Measurements from ENCODE around the gene AJM1.
A peak's percentile ranks its signal among the peaks of the same experiment; 100 is the strongest.

The AJM1 gene

DNA sequence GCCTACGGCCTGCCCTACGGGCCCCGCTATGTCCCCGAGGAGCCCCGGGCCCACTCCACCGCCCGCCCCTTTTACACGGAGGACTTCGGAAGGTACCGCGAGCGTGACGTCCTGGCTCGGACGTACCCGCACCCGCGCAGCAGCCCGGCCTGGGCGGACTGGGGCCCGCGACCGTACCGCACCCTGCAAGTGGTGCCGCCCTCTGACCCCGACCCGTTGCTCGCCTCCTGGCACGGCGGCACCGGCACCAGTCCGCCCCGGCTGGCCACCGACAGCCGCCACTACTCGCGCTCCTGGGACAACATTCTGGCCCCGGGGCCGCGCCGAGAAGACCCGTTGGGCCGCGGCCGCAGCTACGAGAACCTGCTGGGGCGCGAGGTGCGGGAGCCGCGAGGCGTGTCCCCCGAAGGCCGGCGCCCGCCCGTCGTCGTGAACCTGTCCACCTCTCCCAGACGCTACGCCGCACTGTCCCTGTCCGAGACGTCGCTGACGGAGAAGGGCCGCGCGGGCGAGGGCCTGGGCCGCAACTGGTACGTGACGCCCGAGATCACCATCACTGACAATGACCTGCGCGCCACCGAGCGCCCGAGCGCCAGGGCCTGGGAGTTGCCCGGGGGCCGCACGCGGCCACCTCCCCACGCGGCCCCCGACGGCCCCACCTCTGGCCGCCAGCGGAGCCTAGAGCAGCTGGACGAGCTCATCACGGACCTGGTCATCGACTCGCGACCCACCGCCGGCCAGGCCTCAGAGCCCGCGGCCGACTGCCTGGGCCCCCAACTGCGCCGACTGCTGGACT, 3.4 kb downstream of the AJM1 start:
- no peak for DNase-seq

DNA sequence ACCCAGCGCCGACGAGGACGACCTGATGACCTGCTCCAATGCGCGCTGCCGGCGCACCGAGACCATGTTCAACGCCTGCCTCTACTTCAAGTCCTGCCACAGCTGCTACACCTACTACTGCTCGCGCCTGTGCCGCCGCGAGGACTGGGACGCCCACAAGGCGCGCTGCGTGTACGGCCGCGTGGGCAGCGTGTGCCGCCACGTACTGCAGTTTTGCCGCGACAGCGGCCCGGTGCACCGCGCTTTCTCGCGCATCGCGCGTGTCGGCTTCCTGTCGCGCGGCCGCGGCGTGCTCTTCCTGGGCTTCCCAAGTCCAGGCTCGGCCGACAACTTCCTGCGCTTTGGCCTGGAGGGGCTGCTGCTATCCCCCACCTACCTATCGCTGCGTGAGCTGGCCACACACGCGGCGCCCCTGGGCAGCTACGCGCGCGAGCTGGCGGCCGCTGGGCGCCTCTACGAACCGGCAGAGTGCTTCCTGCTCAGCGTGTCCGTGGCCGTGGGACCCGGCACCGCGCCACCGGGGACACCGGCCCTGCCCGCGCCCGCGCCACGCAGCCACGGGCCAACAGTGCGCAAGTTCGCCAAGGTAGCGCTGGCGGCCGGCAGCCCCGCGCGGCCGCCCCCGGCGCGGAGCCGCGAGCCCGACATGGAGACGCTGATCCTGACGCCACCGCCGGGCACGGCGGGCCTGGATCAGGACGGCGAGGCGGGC, 4.3 kb downstream of the AJM1 start:
- no peak for DNase-seq

DNA sequence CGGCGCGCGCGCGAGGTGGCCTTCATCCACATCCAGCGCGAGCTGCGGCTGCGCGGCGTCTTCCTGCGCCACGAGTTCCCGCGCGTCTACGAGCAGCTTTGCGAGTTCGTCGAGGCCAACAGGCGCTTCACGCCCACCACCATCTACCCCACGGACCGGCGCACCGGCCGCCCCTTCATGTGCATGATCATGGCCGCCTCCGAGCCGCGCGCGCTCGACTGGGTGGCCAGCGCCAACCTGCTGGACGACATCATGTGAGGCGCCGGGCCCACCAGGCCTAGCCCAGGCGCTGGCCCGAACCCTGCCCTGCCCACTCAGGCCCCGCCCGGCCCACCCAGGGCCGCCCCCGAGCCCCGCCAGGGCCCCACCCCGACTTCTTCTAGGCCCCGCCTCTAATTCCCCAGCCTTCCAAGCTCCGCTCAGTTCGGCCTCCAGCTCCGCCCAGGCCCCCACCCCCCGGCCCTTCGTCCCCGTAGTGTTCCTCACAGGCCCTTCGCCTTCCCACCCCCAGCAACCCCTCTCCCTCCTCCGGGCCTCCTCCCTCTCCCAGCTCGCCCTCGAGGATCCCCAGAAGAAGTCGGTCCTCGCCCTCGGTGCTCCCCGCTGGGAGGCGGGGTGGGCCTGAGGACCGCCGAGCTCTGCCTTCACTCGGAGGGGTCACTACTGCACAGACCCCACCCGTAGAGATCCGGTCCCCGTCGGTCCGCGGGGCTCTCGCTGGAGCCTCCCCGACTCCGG, 5.0 kb downstream of the AJM1 start:
- DNase-seq, result no peak

DNA sequence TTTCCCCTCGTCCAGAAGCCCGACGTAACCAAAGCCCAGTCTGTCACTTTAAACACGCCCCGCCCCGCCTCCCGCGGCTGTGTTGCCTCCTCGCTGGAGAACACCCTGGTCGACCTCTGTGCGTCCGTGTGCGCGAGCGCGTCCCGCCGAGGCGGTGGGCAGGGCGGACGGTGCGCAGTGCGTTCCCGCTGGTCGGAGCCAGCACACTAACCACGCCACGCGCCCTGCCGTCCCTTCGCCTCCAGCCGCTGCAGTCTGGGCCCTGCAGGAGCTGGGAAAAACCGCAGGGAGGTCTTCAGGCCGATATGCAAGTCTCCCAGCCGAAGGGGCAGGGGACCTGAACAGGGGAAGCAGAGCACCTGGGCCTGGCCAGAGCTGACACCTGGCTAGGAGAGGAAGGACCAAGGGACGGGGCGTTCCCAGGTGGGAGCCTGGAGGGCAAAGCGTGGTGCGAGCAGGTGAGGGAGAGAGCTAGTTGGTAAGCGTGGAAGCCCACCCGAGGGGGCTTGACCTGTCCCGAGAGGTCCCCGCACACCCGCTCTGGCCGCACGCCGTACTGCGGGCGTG, 5.6 kb downstream of the AJM1 start:
- DNase-seq, result peak; percentile 50

DNA sequence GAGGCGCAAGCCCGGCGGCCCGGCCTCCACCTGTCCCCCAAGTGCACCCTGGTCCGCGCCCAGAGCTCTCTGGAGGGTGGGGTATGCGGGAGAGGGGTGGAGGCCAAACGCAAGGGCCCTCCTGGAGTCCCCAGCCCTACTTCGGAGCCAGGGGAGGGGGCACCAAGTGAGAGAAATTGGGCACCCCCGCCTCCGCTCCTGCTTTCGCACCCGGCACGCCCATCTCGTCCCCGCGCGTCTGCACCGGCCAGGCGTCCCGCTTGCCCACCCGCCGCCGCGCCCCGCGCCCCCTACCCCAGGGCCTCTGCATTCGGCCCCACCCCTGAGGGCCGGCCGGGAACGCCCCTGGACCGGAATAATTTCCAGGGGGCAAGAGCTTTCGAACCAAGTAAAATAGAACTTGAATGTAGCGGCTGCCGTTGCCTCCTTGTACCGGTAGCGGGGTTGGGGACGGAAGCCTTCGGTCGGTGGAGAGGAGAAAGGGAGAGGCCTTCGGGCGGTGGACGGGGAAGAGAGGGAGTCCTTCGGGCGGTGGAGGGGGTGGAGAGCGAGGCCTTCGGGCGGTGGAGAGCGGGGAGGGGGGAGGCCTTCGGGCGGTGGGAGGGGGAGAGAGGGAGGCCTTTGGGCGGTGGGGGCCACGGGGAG, 6.2 kb downstream of the AJM1 start:
- no peak for DNase-seq

DNA sequence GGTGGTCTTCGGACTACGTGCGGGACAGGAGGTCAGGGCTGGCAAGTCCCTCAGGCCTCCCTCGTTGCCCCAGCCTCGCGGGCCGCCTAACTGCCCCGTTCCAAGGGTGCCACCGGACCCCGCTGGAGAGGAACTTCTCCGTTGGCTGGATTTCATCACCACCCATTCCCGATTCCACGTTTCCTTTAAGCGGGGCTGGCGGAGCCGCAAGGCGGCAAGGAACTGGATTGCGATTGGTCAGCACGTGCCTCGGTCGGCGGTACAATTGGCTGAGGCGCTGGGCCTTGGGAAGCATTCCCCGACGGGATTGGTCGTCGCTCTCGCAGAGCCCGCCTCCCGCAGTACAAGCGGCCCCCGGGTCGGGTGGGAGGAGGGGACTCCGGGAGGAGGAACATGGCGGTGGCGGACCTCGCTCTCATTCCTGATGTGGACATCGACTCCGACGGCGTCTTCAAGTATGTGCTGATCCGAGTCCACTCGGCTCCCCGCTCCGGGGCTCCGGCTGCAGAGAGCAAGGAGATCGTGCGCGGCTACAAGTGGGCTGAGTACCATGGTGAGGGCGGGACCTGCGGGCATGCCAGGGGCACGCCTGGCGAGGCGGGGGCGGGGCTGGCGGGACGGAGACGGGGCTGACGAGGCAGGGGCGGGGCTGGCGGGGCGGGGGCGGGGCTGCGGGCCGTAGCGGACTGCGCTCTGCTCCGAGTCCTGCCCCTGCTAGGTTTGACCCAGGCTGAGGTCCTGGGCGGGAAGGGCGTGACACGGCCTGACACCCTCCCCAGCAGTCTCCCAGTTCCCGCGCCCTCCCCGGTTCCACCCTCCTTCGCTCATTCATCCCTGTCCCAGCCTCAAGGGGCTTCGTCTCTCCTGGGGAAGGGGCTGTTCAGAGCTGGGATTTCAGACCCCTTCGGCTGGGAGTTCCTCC, 7.0 kb downstream of the AJM1 start, which contains the start of gene PHPT1:
PHPT1 (plus strand) TSS at position 372 of the 922 bp plus-strand sequence; CDS start at position 394, 22 bp downstream.
- DNase-seq, result peak; percentile 95

DNA sequence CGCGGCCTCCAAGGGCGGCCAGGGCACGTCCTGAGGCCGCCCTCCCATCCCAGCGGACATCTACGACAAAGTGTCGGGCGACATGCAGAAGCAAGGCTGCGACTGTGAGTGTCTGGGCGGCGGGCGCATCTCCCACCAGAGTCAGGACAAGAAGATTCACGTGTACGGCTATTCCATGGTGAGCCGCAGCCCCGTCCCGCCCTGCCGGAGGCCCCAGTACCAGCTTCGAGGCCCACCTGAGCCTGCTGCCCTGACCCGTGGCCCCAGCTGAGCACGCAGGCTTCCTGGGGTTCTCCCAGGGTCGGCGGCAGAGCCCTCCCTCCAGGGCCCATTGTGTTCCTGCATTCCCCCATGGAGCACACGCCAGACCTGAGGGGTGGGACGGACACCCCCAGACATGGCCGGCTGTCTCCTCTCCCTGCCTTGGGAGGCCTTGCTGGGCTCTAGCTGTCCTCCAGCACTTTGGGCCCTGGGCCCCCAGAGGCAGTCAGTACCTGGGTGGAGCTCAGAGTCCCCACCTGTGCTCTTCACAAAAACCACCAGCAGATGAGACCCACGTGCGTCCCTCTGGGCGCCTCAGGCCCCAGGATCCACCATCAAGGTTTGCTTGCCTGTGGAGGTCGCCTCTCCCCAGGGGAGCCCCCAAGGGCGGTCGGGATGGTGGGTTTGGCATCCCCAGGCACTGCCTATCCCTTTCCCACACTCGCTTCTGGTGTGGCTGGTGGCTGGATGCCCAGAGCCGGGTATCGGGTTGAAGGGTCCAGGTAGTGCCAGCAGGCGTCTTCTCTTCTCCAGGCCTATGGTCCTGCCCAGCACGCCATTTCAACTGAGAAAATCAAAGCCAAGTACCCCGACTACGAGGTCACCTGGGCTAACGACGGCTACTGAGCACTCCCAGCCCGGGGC, 7.9 kb downstream of the AJM1 start:
- DNase-seq, result no peak

DNA sequence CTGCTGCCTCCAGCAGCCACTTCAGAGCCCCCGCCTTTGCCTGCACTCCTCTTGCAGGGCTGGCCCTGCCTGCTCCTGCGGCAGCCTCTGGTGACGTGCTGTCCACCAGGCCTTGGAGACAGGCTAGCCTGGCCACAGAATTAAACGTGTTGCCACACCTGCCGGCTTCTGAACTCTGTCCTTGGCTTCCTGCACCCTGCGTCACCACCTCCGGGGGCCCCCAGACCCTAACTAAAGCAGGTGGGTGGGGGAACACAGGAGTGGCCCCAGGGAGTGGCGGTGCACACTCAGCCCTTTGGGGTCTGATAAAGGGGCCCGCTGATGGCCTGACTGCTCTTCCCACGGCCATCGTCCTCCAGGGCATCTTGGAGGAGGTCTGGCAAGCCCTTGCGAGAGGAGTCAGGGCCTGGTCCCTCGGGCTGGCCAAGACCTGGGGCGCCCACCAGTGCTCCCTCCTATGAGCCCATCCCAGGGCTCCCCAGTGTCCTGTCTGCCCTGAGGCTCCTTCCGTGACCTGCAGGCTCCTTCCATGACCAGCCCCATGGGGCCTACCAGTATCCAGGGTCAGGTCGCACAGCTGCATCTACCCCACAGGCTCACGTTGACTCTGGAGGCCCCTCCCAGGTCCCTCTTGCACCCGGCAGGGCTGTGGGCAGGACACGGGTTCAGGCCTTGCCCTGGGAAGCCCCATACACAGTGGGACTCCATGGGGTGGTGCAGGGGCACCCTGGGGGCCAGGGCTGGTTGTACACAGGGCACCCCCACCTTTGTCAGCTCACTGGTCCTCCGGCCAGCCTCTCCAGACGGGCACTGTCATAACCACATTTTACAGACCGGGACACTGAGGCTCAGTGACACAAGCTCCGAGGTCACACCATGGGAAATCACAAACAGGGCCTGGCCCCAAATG, 8.8 kb downstream of the AJM1 start:
- DNase-seq, result no peak

DNA sequence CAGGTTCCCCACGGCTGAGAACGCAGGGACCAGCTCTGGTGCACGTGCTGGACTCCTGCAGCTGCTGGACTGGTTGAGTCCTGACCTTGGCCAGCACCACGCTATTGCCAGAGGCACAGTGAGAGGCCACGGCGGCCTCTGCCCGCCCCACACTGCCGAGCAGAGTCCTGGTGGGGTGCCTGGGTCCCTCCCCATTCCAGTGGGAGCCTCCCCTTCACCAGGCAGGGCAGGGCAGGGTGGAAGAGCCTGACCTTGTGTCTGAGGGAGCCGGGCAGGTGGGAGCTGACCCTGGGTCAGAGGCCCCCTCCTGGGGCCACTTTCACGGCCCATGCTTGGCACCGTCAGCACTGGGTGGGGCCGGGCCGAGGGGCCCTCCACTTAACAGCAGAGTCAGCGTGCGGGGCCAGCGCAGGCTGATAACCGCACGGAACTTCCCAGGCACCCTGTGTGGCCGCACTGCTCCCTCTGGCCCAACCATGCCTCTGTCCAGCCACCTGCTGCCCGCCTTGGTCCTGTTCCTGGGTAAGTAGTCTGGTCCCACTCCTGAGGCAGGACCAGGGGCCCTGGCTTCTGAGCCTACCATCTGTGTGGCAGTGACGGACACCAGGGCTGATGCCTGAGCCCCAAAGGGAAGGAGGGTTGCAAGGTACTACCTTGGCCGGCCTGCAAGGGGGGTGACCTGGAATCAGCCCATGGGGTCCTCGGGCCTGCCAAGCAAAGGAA, 9.8 kb downstream of the AJM1 start, which contains the start of gene MAMDC4:
MAMDC4 (plus strand) TSS at position 406 of the 723 bp plus-strand sequence; CDS start at position 477, 71 bp downstream.
- no peak for DNase-seq

DNA sequence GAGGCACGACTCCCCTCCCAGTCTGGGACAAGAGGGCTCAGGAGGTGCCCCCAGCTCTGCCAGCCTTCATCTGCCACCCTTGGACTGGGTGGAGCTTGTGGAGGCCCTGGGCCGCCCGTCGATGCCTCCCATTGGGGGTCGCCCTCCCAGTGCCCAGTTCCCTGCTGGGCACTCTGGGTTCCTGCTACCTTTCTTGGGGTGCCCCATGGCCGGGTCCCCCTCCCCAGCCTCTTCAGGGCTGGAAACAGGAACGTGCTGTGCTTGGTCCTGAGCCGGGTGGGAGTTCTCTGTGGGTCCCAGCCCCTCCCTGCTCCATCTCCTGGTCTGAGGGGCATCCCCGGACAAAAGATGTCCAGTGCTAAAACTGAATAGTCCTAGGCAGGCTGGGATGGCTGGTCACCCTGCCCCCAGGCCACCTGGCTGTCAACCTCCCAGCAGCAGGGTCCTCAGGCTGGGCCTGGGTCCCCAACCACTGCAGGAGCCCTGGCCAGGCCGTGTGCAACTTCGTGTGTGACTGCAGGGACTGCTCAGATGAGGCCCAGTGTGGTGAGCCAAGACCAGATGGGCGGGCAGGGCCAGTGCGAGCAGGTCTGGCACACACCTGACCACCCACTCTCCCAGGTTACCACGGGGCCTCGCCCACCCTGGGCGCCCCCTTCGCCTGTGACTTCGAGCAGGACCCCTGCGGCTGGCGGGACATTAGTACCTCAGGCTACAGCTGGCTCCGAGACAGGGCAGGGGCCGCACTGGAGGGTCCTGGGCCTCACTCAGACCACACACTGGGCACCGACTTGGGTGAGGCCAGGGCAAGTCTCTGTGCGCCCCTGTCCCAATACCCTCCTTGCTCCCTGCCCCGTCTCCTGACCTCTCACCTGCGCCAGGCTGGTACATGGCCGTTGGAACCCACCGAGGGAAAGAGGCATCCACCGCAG, 10.7 kb downstream of the AJM1 start:
- DNase-seq, result no peak

DNA sequence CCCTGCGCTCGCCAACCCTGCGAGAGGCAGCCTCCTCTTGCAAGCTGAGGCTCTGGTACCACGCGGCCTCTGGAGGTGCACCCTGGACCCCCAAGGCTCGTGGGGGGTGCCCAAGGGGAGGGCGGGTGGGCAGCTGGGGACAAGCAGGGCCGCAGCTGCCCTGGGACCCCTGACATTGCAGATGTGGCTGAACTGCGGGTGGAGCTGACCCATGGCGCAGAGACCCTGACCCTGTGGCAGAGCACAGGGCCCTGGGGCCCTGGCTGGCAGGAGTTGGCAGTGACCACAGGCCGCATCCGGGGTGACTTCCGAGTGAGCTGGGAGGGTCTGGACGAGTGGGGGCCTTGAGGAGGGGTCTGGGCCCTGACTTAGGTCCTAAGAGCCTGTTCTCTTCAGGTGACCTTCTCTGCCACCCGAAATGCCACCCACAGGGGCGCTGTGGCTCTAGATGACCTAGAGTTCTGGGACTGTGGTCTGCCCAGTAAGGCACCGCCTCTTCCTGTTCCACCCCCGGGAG, 11.4 kb downstream of the AJM1 start:
- DNase-seq, result no peak

DNA sequence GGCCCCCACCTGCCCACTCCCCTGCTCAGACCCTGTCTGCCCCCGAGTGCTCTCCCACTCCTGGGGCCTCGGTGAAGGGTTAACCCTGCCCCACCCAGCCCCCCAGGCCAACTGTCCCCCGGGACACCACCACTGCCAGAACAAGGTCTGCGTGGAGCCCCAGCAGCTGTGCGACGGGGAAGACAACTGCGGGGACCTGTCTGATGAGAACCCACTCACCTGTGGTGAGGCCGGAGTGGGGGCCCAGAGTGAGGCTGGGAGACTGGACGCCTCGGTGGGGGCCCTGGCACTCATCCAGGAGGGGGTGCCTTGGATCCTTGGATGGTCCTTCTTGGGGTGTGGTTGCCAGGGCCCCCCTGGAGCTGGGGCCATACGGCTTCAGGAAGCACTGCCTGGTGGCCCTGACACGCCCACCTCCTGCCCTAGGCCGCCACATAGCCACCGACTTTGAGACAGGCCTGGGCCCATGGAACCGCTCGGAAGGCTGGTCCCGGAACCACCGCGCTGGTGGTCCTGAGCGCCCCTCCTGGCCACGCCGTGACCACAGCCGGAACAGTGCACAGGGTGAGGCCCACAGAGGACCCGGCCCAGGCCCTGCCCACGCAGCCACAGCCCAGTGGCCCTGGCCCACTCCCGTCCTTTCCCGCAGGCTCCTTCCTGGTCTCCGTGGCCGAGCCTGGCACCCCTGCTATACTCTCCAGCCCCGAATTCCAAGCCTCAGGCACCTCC, 12.0 kb downstream of the AJM1 start:
- DNase-seq, result no peak

DNA sequence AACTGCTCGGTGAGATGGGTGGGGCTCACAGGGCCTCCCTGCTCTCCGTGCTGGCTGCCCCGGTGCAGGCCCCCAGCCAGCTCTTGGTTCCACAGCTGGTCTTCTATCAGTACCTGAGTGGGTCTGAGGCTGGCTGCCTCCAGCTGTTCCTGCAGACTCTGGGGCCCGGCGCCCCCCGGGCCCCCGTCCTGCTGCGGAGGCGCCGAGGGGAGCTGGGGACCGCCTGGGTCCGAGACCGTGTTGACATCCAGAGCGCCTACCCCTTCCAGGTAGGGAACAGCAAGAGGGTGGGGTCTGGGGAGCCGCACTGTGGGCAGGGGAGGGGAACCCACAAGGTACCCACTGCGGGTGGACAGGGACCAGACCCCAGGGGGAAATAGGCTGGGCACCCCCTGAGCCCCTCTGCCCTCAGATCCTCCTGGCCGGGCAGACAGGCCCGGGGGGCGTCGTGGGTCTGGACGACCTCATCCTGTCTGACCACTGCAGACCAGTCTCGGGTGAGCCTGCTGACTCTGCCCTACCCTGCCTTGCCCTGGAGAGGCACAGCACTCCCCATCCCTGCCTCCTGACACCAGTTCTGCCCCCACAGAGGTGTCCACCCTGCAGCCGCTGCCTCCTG, 12.7 kb downstream of the AJM1 start:
- no peak for DNase-seq

DNA sequence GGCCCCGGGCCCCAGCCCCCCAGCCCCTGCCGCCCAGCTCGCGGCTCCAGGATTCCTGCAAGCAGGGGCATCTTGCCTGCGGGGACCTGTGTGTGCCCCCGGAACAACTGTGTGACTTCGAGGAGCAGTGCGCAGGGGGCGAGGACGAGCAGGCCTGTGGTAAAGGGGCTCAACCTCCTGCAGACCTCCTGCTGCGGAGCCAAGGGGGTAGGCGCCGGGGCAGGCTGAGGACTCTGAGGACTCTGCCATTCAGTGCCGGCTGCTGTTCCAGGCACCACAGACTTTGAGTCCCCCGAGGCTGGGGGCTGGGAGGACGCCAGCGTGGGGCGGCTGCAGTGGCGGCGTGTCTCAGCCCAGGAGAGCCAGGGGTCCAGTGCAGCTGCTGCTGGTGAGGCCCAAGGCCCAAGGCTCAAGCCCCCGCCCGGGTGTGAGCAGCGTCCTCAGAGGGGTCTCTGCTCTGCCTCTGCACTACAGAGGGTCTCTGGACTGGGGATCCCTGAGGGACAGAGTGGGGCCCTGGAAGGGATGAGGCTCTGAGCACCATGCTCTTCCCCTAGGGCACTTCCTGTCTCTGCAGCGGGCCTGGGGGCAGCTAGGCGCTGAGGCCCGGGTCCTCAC, 13.3 kb downstream of the AJM1 start:
- DNase-seq, result no peak

DNA sequence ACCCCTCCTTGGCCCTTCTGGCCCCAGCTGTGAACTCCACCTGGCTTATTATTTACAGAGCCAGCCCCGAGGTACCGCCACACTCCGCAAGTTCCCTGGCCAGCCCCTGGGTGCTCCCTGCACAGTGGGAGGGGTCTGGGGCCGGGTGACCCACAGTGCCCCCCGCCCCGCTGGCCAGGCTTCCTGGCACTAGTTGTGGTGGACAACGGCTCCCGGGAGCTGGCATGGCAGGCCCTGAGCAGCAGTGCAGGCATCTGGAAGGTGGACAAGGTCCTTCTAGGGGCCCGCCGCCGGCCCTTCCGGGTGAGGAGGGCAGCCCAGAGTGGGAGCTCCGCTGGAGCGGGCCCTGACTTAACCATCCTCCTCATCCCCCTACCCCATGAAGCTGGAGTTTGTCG, 13.8 kb downstream of the AJM1 start:
- DNase-seq, result no peak
